GM18508 (cell line): ENCODE results near the gene MGAT4A.

Experiments used
- ATAC-seq: cut with Tn5 transposase; IDR thresholded peaks from one replicate; pipeline ENCODE4 v1.9.1; 2021; ENCODE audit warnings: moderate number of reproducible peaks; ENCODE audit not compliant: insufficient read depth, unreplicated experiment

MGAT4A gene

GRCh38 chr2:98731041-98731893, at the start of gene MGAT4A:
Gene MGAT4A, minus strand, starts transcription at chr2:98731132. Its CDS starts 4,800 bp downstream, at chr2:98726332.
- no peak for ATAC-seq

GRCh38 chr2:98778741-98779483, 48.0 kb upstream of the MGAT4A start:
- ATAC-seq = no peak

GRCh38 chr2:98778151-98778550, 47.2 kb upstream of the MGAT4A start:
- no peak for ATAC-seq

- ATAC-seq = no peak
These were observed 46.8 kb upstream of the MGAT4A start for GRCh38 chr2:98777710-98778109.

- ATAC-seq = no peak
These were observed 46.1 kb upstream of the MGAT4A start for GRCh38 chr2:98777076-98777475.

GRCh38 chr2:98776136-98776535, 45.2 kb upstream of the MGAT4A start:
- no peak for ATAC-seq

- no peak for ATAC-seq
These were observed 44.4 kb upstream of the MGAT4A start for GRCh38 chr2:98775146-98775986.

- ATAC-seq = no peak
These were observed 43.0 kb upstream of the MGAT4A start for GRCh38 chr2:98773907-98774306.

- ATAC-seq = no peak
These were observed 42.2 kb upstream of the MGAT4A start for GRCh38 chr2:98773169-98773568.

GRCh38 chr2:98772536-98772935, 41.6 kb upstream of the MGAT4A start:
- ATAC-seq = no peak

- ATAC-seq = no peak
These were observed 41.0 kb upstream of the MGAT4A start for GRCh38 chr2:98771721-98772524.

GRCh38 chr2:98771264-98771663, 40.3 kb upstream of the MGAT4A start:
- no peak for ATAC-seq

- no peak for ATAC-seq
These were observed 38.9 kb upstream of the MGAT4A start for GRCh38 chr2:98769784-98770183.

- ATAC-seq = no peak
These were observed 38.2 kb upstream of the MGAT4A start for GRCh38 chr2:98769114-98769476.

- no peak for ATAC-seq
These were observed 37.6 kb upstream of the MGAT4A start for GRCh38 chr2:98768384-98769113.

- no peak for ATAC-seq
These were observed 33.6 kb upstream of the MGAT4A start for GRCh38 chr2:98764499-98764898.

GRCh38 chr2:98763209-98763951, 32.4 kb upstream of the MGAT4A start:
- no peak for ATAC-seq

GRCh38 chr2:98761909-98762308, 31.0 kb upstream of the MGAT4A start:
- ATAC-seq = no peak
